Esophagus (tissue), 2 donors: ENCODE results near the gene KIF16B. TPM values are rescaled to one million over a fixed set of nuclear protein-coding genes. Genes with fewer than 3 reads are reported as not detected.

Source experiments
- H3K27ac ChIP-seq, 2 donors: one replicate each; pipeline ENCODE4 v1.5.1; 2013; ENCODE audit warnings: low read depth in 2 of 2, mild to moderate bottlenecking in 2 of 2, inconsistent platforms in 1 of 2, low read length in 1 of 2, moderate library complexity in 1 of 2
- H3K27me3 ChIP-seq, 2 donors: one replicate each; pipeline ENCODE4 v1.6.1; 2013; ENCODE audit warnings: low read length in 2 of 2, control low read depth in 1 of 2, mild to moderate bottlenecking in 1 of 2; ENCODE audit not compliant: insufficient read depth in 2 of 2, control insufficient read depth in 1 of 2
- H3K36me3 ChIP-seq, 2 donors: one replicate each; pipeline ENCODE4 v1.6.1; 2013; ENCODE audit warnings: low read length in 1 of 2; ENCODE audit not compliant: control insufficient read depth in 2 of 2, insufficient read depth in 2 of 2
- H3K4me1 ChIP-seq, 2 donors: one replicate each; pipeline ENCODE4 v1.6.1; 2013; ENCODE audit warnings: low read length in 1 of 2; ENCODE audit not compliant: control insufficient read depth in 2 of 2, insufficient read depth in 2 of 2
- H3K4me3 ChIP-seq, 2 donors: one replicate each; pipeline ENCODE4 v1.5.1; 2013; ENCODE audit warnings: low read length in 2 of 2, mild to moderate bottlenecking in 2 of 2, low read depth in 1 of 2, moderate library complexity in 1 of 2
- H3K9me3 ChIP-seq, 2 donors: one replicate each; pipeline ENCODE4 v1.6.1; 2013; ENCODE audit warnings: mild to moderate bottlenecking in 2 of 2, low read depth in 1 of 2, low read length in 1 of 2, moderate library complexity in 1 of 2; ENCODE audit not compliant: control insufficient read depth in 2 of 2, insufficient read depth in 1 of 2
- WGBS, 2 donors: extraction: QIAGEN DNeasy Blood & Tissue Kit; methylation state at CpG; one replicate each; pipeline ENCODE4 v1.1.7; 2013; 5-methylcytosine and 5-hydroxymethylcytosine counted together
- polyA plus RNA-seq, 2 donors: library from polyadenylated mRNA; stranded (reverse); fragments of 200-250 nt; gene quantifications; one replicate each; pipeline ENCODE4 v1.2.3, GENCODE V29; 2013
- donor health status: healthy with polysubstance abuse.
- donor health status: Bipolar disorder and iron deficiency.

The KIF16B gene
- polyA plus RNA-seq, 2 donors, result 5.2 to 7.3 TPM

DNA sequence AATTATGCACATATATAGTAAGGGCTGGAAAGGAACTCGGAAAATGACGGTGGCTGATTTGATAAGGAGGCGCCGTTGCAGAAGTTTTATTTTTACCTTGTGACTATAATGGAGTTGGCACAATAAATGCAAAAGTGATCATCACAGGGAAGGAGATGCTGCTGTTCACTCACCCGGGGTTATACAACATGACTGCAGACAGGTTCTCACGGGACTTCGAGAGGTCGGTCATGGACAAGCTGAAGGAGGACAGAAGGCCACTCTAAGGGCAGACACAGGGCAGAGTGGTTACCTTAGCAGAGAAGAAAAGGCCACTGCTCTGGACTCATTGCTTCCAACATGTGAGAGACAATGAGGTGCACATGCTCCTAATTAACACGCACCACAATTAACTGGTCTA, 168.6 kb downstream of the KIF16B start:
- Histone ChIP-seq H3K4me1 (no peaks in the 10 kb centered on the region), H3K27me3 (no peaks in the 10 kb centered on the region), H3K9me3 (no peaks in the 10 kb centered on the region), H3K36me3 (peaks cover 14% of the 10 kb centered on the region in 2 donors), H3K27ac (no peak overlapping the region), H3K4me3 (no peak overlapping the region)
- WGBS, 2 donors, result 96 to 98% methylated on average over 9 of the region's 9 CpGs

DNA sequence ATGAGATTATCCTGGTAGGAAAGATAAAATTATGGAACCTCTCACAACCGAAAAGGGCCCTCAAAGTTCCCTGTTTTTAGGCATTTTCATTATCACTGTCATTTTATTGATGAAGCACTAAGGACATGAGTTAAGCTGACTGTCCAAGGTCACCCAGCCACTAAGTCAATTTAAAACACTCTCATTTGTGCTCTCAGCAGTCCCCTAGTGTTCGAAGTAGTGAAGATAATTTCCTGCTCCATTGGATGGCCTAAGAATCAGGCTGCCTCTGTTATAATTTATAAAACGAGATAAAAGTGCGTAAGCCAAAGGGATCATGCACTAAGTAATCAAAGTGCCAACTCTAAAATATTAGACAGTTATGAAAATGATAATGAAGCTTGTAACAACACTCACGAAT, 169.1 kb downstream of the KIF16B start:
- Histone ChIP-seq H3K27me3 (no peaks in the 10 kb centered on the region), H3K36me3 (peaks cover 14% of the 10 kb centered on the region in 2 donors), H3K4me3 (no peak overlapping the region), H3K4me1 (no peaks in the 10 kb centered on the region), H3K9me3 (no peaks in the 10 kb centered on the region), H3K27ac (no peak overlapping the region)
- 91 to 92% methylated on average over 5 of the region's 5 CpGs for whole genome bisulfite sequencing, 2 donors

DNA sequence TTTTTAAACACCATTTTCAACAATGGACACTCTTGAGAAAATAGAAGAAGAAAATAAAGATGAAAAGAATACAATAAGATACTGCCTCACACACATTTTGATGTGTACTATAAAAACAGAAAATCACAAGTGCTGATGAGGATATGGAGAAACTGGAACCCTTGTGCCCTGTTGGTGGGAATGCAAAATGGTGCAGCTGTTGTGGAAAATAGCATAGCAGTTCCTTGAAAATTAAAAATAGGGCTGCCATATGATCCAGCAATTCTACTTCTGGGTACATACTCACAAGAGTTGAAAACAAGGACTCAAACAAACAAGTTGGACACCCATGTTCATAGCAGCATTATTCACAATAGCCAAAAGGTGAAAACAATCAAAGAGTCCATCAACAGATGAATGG, 173.0 kb downstream of the KIF16B start:
- Histone ChIP-seq H3K9me3 (no peaks in the 10 kb centered on the region), H3K36me3 (peaks cover 8 to 13% of the 10 kb centered on the region in 2 donors)

DNA sequence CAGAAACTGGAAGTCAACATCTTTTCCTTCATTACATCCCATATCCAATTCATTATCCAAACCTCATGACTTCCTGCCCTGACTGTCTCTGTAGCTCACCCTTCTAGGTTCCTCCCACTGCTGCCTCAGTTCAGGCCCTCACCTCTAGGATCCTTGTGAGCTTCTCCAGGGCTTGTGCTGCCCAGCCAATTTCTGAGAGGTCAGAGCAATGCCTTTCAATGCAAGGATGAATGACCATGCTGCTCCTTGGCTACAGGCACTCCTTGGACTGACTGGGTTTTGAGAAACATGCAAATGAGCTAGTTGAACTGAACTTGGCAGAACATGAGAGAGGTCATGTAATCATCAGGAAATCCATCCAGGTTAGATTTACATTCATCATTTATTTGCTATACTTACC, 173.4 kb downstream of the KIF16B start:
- Histone ChIP-seq H3K4me3 (no peak overlapping the region), H3K36me3 (peaks cover 4 to 13% of the 10 kb centered on the region in 2 donors), H3K27me3 (no peaks in the 10 kb centered on the region), H3K27ac (no peak overlapping the region), H3K4me1 (peaks cover 0 to 3% of the 10 kb centered on the region in 2 donors), H3K9me3 (no peaks in the 10 kb centered on the region)

More for the DNA sequence above, 173.0 kb downstream of the KIF16B start:
- no peaks in the 10 kb centered on the region for H3K27me3 ChIP-seq
- no peak overlapping the region for H3K27ac ChIP-seq
- peaks cover 0 to 3% of the 10 kb centered on the region in 2 donors for H3K4me1 ChIP-seq
- no peak overlapping the region for H3K4me3 ChIP-seq

DNA sequence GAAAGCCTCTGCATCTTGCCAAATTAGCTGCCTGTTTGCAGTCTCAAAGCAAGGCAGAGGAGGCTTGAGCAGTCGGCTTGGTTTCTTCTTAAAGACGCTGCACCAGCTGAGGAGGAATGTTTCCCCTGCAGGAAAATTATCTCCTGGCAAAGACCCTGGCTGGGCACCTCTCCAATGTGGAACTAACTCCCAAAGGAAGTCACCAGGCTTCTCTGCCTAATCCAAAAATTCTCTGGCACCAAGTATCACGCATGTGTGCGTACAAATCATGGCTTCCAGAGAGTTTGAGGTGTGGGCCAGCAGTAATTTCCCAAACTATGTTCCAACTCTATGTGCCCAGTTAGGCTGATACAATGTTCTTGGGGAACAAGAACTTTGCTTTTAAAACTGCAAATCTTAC, 176.2 kb downstream of the KIF16B start:
- no peaks in the 10 kb centered on the region for H3K9me3 ChIP-seq
- peaks cover 0 to 3% of the 10 kb centered on the region in 2 donors for H3K4me1 ChIP-seq
- no peak overlapping the region for H3K27ac ChIP-seq
- peaks cover 0 to 4% of the 10 kb centered on the region in 2 donors for H3K36me3 ChIP-seq
- H3K27me3 ChIP-seq, result no peaks in the 10 kb centered on the region
- WGBS, 2 donors, result 19 to 46% methylated on average over 4 of the region's 4 CpGs
- no peak overlapping the region for H3K4me3 ChIP-seq

- 97 to 100% methylated on average over 1 of the region's 1 CpG for WGBS, 2 donors
- no peak overlapping the region for H3K27ac ChIP-seq
- H3K9me3 ChIP-seq, result no peaks in the 10 kb centered on the region
- peaks cover 0 to 3% of the 10 kb centered on the region in 2 donors for H3K4me1 ChIP-seq
- H3K27me3 ChIP-seq, result no peaks in the 10 kb centered on the region
- H3K4me3 ChIP-seq, result no peak overlapping the region
- H3K36me3 ChIP-seq, result peaks cover 2 to 4% of the 10 kb centered on the region in 2 donors
Measured at GRCh38 chr20:16395366-16395765, 177.9 kb downstream of the KIF16B start.

DNA sequence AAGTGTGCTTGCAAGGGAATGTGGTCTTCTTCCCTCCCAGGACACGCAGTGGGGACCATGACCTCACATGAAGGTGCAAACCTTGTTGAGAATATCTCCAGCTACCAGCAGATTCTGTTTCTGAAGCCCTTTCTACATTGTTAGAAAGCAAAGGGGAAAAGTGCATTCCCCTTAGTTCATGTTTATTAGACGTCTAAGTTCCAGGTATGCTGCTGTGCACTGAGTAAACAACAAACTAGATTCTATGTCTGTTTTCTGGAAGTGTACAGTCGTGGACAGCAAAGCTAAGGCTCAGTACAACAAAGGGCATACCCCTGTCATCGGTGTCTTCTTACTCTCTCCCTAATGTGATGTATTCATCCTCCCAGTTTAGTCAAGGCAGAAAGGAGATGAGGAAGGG, 178.5 kb downstream of the KIF16B start:
- Histone ChIP-seq H3K4me3 (no peak overlapping the region), H3K4me1 (peaks cover 0 to 3% of the 10 kb centered on the region in 2 donors), H3K36me3 (peaks cover 2 to 4% of the 10 kb centered on the region in 2 donors), H3K9me3 (no peaks in the 10 kb centered on the region), H3K27ac (no peak overlapping the region), H3K27me3 (no peaks in the 10 kb centered on the region)
- WGBS, 2 donors, result 92 to 93% methylated on average over 4 of the region's 4 CpGs

- WGBS, 2 donors, result 89 to 98% methylated on average over 3 of the region's 3 CpGs
- peaks cover 2 to 4% of the 10 kb centered on the region in 2 donors for H3K36me3 ChIP-seq
Measured at GRCh38 chr20:16393836-16394235, 179.4 kb downstream of the KIF16B start.

DNA sequence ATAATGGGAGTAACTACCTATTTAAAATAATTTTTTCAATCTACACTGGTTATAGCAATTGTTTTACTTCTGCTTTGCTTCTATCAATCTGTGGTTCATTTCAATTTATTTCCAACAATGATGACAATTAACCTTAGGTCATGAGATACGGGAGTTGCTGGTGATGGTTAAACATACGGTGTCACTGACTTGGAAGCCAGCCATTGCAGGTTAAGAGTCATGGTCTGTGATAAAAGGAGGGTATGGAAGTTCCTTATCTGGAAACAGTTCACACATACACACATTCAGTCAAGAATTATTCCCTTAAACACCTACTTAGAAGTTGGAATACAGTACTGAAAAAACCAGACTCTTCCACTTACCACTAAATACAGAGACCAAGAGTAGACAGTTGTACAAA, 180.0 kb downstream of the KIF16B start:
- Histone ChIP-seq H3K4me3 (no peak overlapping the region), H3K36me3 (peaks cover 2 to 4% of the 10 kb centered on the region in 2 donors), H3K4me1 (peaks cover 0 to 3% of the 10 kb centered on the region in 2 donors), H3K27ac (no peak overlapping the region), H3K9me3 (no peaks in the 10 kb centered on the region), H3K27me3 (no peaks in the 10 kb centered on the region)
- 60 to 80% methylated on average over 2 of the region's 2 CpGs for WGBS, 2 donors

More at GRCh38 chr20:16393836-16394235, 179.4 kb downstream of the KIF16B start:
- Histone ChIP-seq H3K27ac (no peak overlapping the region), H3K4me3 (no peak overlapping the region), H3K9me3 (no peaks in the 10 kb centered on the region), H3K4me1 (peaks cover 0 to 3% of the 10 kb centered on the region in 2 donors), H3K27me3 (no peaks in the 10 kb centered on the region)

DNA sequence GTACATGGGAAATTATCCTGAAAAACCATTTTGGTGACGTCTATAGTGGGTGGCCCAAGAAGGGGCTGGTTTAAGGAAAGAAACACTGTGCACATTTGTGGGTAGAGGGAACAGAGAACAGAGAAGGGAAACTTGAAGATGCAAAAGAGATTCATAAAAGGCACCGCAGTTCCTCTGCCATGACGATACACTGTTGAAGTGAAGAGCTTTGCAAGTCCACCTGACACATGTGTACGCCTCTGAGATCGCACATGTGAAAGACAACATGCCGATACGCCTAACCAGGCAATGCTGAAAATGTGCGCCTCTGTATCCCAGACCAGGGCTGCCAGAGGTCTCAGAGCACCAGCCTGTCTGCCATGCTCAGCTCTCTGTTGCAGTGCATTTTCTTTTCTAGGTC, 180.9 kb downstream of the KIF16B start:
- peaks cover 0 to 3% of the 10 kb centered on the region in 2 donors for H3K4me1 ChIP-seq
- H3K36me3 ChIP-seq, result peaks cover 2 to 4% of the 10 kb centered on the region in 2 donors
- H3K27ac ChIP-seq, result no peak overlapping the region
- no peak overlapping the region for H3K4me3 ChIP-seq
- H3K9me3 ChIP-seq, result no peaks in the 10 kb centered on the region
- 93 to 95% methylated on average over 8 of the region's 8 CpGs for WGBS, 2 donors
- H3K27me3 ChIP-seq, result no peaks in the 10 kb centered on the region
